Neural progenitor cell (in vitro differentiated cells): ENCODE data around the gene GADD45GIP1. TPM values are rescaled to one million over a fixed set of nuclear protein-coding genes. Genes with fewer than 3 reads are reported as not detected.

Experiments used
- DNase-seq: peaks from one replicate; pipeline ENCODE4 v3.0.0-alpha.2; 2016; ENCODE audit warnings: low spot score
- H2AFZ ChIP-seq: fragments of 200-600 bp; sonication (generic); replicated peaks from 2 replicates; pipeline ENCODE4 v1.6.1; 2016; ENCODE audit warnings: antibody characterized with exemption
- H3F3A ChIP-seq: fragments of 200-600 bp; sonication (generic); 2 replicates; pipeline ENCODE4 v1.6.1; 2016; ENCODE audit warnings: antibody characterized with exemption, low read depth
- H3K27ac ChIP-seq: fragments of 200-600 bp; sonication (generic); 2 replicates; pipeline ENCODE4 v1.5.1; 2016; ENCODE audit warnings: mild to moderate bottlenecking
- H3K27me3 ChIP-seq: fragments of 200-600 bp; sonication (generic); 2 replicates; pipeline ENCODE4 v1.6.1; 2016; ENCODE audit warnings: mild to moderate bottlenecking, moderate library complexity
- H3K36me3 ChIP-seq: fragments of 200-600 bp; sonication (generic); 2 replicates; pipeline ENCODE4 v1.5.1; 2016
- H3K4me1 ChIP-seq: fragments of 200-600 bp; sonication (generic); 2 replicates; pipeline ENCODE4 v1.6.1; 2016; ENCODE audit warnings: mixed run types
- H3K4me2 ChIP-seq: fragments of 200-600 bp; sonication (generic); 2 replicates; pipeline ENCODE4 v1.6.1; 2016
- H3K4me3 ChIP-seq: fragments of 200-600 bp; sonication (generic); 2 replicates; pipeline ENCODE4 v1.5.1; 2016
- H3K79me2 ChIP-seq: fragments of 200-600 bp; sonication (generic); 2 replicates; pipeline ENCODE4 v1.6.1; 2016; ENCODE audit warnings: low read depth
- H3K9ac ChIP-seq: fragments of 200-600 bp; sonication (generic); 2 replicates; pipeline ENCODE4 v1.6.1; 2016
- H3K9me3 ChIP-seq: fragments of 200-600 bp; sonication (generic); 2 replicates; pipeline ENCODE4 v1.5.1; 2016; ENCODE audit warnings: low read depth
- H4K20me1 ChIP-seq: fragments of 200-600 bp; sonication (generic); 2 replicates; pipeline ENCODE4 v1.6.1; 2016; ENCODE audit warnings: low read depth
- H3K27ac Mint-ChIP-seq: 3 replicates; pipeline ENCODE4 v1.8.0; 2021; ENCODE audit warnings: mixed read lengths
- H3K27me3 Mint-ChIP-seq: 2 replicates; pipeline ENCODE4 v1.8.0; 2022; ENCODE audit warnings: low read depth, mild to moderate bottlenecking, inconsistent platforms, moderate library complexity, mixed read lengths; ENCODE audit not compliant: insufficient read depth
- H3K36me3 Mint-ChIP-seq: 3 replicates; pipeline ENCODE4 v1.8.0; 2021; ENCODE audit warnings: mixed read lengths
- H3K4me1 Mint-ChIP-seq: 3 replicates; pipeline ENCODE4 v1.8.0; 2021; ENCODE audit warnings: mixed read lengths
- H3K4me3 Mint-ChIP-seq: 3 replicates; pipeline ENCODE4 v1.8.0; 2021; ENCODE audit warnings: mild to moderate bottlenecking, moderate library complexity, mixed read lengths
- H3K9me3 Mint-ChIP-seq: 3 replicates; pipeline ENCODE4 v1.8.0; 2020; ENCODE audit warnings: mixed read lengths
- CTCF ChIP-seq: fragments of 200-600 bp; sonication (generic); IDR thresholded peaks from 2 replicates; pipeline ENCODE4 v1.5.1; 2017; ENCODE audit warnings: antibody characterized with exemption, mild to moderate bottlenecking
- EZH2 ChIP-seq: fragments of 200-600 bp; sonication (generic); IDR thresholded peaks from 2 replicates; pipeline ENCODE4 v1.6.1; 2017; ENCODE audit warnings: antibody characterized with exemption, mild to moderate bottlenecking, moderate library complexity
- EZH2phosphoT487 ChIP-seq: fragments of 200-600 bp; sonication (generic); IDR thresholded peaks from 2 replicates; pipeline ENCODE4 v1.6.1; 2017; ENCODE audit warnings: antibody characterized with exemption
- total RNA-seq: library from RNA; depleted of rRNA; stranded (reverse); fragments of >200 nt; gene quantifications from 2 replicates; pipeline ENCODE4 v1.2.3, GENCODE V29; 2015; ENCODE audit warnings: low replicate concordance

Gene GADD45GIP1
- total RNA-seq, 1 donor from 2014 or later, result 17.1 TPM

- no peaks in the 10 kb centered on the region for H3K9me3 ChIP-seq
- no peak for DNase-seq
- H3K27ac Mint-ChIP-seq, result no peak overlapping the region
- peaks cover 37% of the 10 kb centered on the region for H4K20me1 ChIP-seq
- H3K4me1 ChIP-seq, result peaks cover 15% of the 10 kb centered on the region
- TF ChIP-seq EZH2phosphoT487, result no peak
- TF ChIP-seq CTCF, result no peak
- no peak for TF ChIP-seq EZH2
- H3K79me2 ChIP-seq, result peaks cover 57% of the 10 kb centered on the region
- peaks cover 49% of the 10 kb centered on the region for H3K36me3 Mint-ChIP-seq
- H3K27me3 Mint-ChIP-seq, result peaks cover 23% of the 10 kb centered on the region
- H3K36me3 ChIP-seq, result peaks cover 10% of the 10 kb centered on the region
- no peak overlapping the region for H3K27ac ChIP-seq
- no peaks in the 10 kb centered on the region for H3K27me3 ChIP-seq
- H3K4me1 Mint-ChIP-seq, result peaks cover 40% of the 10 kb centered on the region
- H3K9me3 Mint-ChIP-seq, result no peaks in the 10 kb centered on the region
- H3F3A ChIP-seq, result peaks cover 79% of the 10 kb centered on the region
- H3K4me3 ChIP-seq, result no peak overlapping the region
- no peak overlapping the region for H2AFZ ChIP-seq
- peak overlapping the region; percentile 74 for H3K4me3 Mint-ChIP-seq
- no peak overlapping the region for H3K4me2 ChIP-seq
- H3K9ac ChIP-seq, result no peak overlapping the region
Measured at GRCh38 chr19:12943437-12944044, 13.5 kb downstream of the GADD45GIP1 start.

GRCh38 chr19:12940897-12941296 lies 16.1 kb downstream of the GADD45GIP1 start:
- Histone ChIP-seq H3F3A (peaks cover 87% of the 10 kb centered on the region), H3K79me2 (peaks cover 37% of the 10 kb centered on the region), H3K36me3 (peaks cover 10% of the 10 kb centered on the region), H4K20me1 (peaks cover 22% of the 10 kb centered on the region), H3K27me3 (no peaks in the 10 kb centered on the region), H3K4me3 (no peak overlapping the region), H2AFZ (no peak overlapping the region), H3K4me1 (peaks cover 20% of the 10 kb centered on the region), H3K9ac (no peak overlapping the region), H3K9me3 (no peaks in the 10 kb centered on the region), H3K27ac (no peak overlapping the region), H3K4me2 (peak overlapping the region; percentile 86)
- Mint-ChIP-seq H3K27ac (no peak overlapping the region), H3K27me3 (peaks cover 23% of the 10 kb centered on the region), H3K36me3 (peaks cover 41% of the 10 kb centered on the region), H3K4me3 (peak overlapping the region; percentile 78), H3K9me3 (no peaks in the 10 kb centered on the region), H3K4me1 (peaks cover 43% of the 10 kb centered on the region)
- no peak for DNase-seq
- TF ChIP-seq EZH2 (no peak), CTCF (no peak), EZH2phosphoT487 (no peak)

GRCh38 chr19:12939975-12940423 lies 17.0 kb downstream of the GADD45GIP1 start:
- no peak overlapping the region for H3K27ac ChIP-seq
- Mint-ChIP-seq H3K27me3 (peaks cover 19% of the 10 kb centered on the region), H3K9me3 (no peaks in the 10 kb centered on the region), H3K4me1 (peaks cover 39% of the 10 kb centered on the region), H3K4me3 (peak overlapping the region; percentile 100), H3K27ac (no peak overlapping the region), H3K36me3 (peaks cover 38% of the 10 kb centered on the region)
- peaks cover 37% of the 10 kb centered on the region for H3K79me2 ChIP-seq
- peak overlapping the region; percentile 86 for H3K4me2 ChIP-seq
- TF ChIP-seq EZH2 (no peak), CTCF (no peak), EZH2phosphoT487 (no peak)
- peaks cover 80% of the 10 kb centered on the region for H3F3A ChIP-seq
- H3K4me3 ChIP-seq, result peak overlapping the region; percentile 97
- peaks cover 20% of the 10 kb centered on the region for H3K4me1 ChIP-seq
- no peak overlapping the region for H2AFZ ChIP-seq
- H3K36me3 ChIP-seq, result peaks cover 10% of the 10 kb centered on the region
- H3K9me3 ChIP-seq, result no peaks in the 10 kb centered on the region
- DNase-seq, result no peak
- peaks cover 22% of the 10 kb centered on the region for H4K20me1 ChIP-seq
- no peaks in the 10 kb centered on the region for H3K27me3 ChIP-seq
- H3K9ac ChIP-seq, result no peak overlapping the region
